Ovary (tissue), 9 donors: Measurements from ENCODE around the gene OGN. TPM values are rescaled to one million over a fixed set of nuclear protein-coding genes. Genes with fewer than 3 reads are reported as not detected.
"Not testable (repeated sequence)": the region's sequence is repeated elsewhere in the genome, so short reads cannot be mapped to it uniquely, and the experiment has no call there.

Source experiments
- DNase-seq, 5 donors: peaks; one replicate each; pipeline ENCODE4 v3.0.0-alpha.2; 2019 to 2020
- H3K27ac ChIP-seq, 2 donors: fragments of 200-600 bp; one replicate each; pipeline versions ENCODE4 v1.5.1 to v1.8.0; 2019 to 2022
- H3K27me3 ChIP-seq: fragments of 200-600 bp; one replicate; pipeline ENCODE4 v1.8.0; 2022
- H3K36me3 ChIP-seq: fragments of 200-600 bp; sonication (generic); one replicate; pipeline ENCODE4 v1.5.1; 2019
- H3K4me1 ChIP-seq: one replicate; pipeline ENCODE4 v1.8.1; 2013; ENCODE audit warnings: mild to moderate bottlenecking, moderate library complexity; ENCODE audit not compliant: insufficient read depth
- H3K4me3 ChIP-seq: fragments of 200-600 bp; sonication (generic); one replicate; pipeline ENCODE4 v1.5.1; 2017
- H3K9me3 ChIP-seq, 2 donors: fragments of 200-600 bp in 1 of 2; sonication (generic) in 1 of 2; one replicate each; pipeline versions ENCODE4 v1.5.1 to v1.8.1; 2013 to 2019; ENCODE audit warnings: mild to moderate bottlenecking in 1 of 2, moderate library complexity in 1 of 2
- EP300 ChIP-seq: sonication (generic); formaldehyde crosslinking; IDR thresholded peaks from one replicate; pipeline ENCODE4 v1.6.1; 2017; ENCODE audit warnings: antibody characterized with exemption
- POLR2A ChIP-seq: fragments of 450-650 bp; IDR thresholded peaks from one replicate; pipeline ENCODE4 v1.6.1; 2017; ENCODE audit warnings: antibody characterized with exemption, mild to moderate bottlenecking, moderate library complexity
- WGBS, 3 donors: extraction: QIAGEN DNeasy Blood & Tissue Kit in 1 of 3; methylation state at CpG; one replicate each; pipeline versions ENCODE4 v1.1.5 to v1.1.7; 2013 to 2017; 5-methylcytosine and 5-hydroxymethylcytosine counted together
- intact Hi-C, 4 donors: fragments of 100-400 bp; cut with DNase I; formaldehyde crosslinking; loops; one replicate each; pipeline versions ENCODE4 v1.11.0 to v1.15.1; 2022 to 2023
- polyA plus RNA-seq, 2 donors: library from polyadenylated mRNA; stranded (reverse); fragments of 200-250 nt in 1 of 2; fragments of 350-450 nt in 1 of 2; fragmentation: Illumina TruSeq in 1 of 2; extraction: RNeasy Lipid Tissue Mini Kit (QIAGEN cat#74804) in 1 of 2; gene quantifications; one replicate each; pipeline ENCODE4 v1.2.3, GENCODE V29; 2013 to 2014
- total RNA-seq, 7 donors: library from RNA; depleted of rRNA in 2 of 7; stranded (reverse); fragments of >200 nt in 2 of 7; fragmentation: NEBNext Ultra II Directional in 3 of 7; extraction: Animal tissue kit (Norgen Biotek cat#: 25700) in 3 of 7; gene quantifications; one replicate each; pipeline versions ENCODE4 v1.1.0 to v1.2.4, GENCODE V29; 2016 to 2023
- TF ChIP-seq, protein P1 (sequence below), 3 donors: fragments of 450-650 bp in 2 of 3; fragments of 200-600 bp in 1 of 3; IDR thresholded peaks; one replicate each; pipeline versions ENCODE4 v1.5.1 to v1.8.0; 2016 to 2022; ENCODE audit warnings: antibody characterized with exemption in 3 of 3, mild to moderate bottlenecking in 1 of 3
- donor health status: DM: no; HTN: no; CAD: no; lungs with moderate emphysema.
- donor health status: DM: no; HTN: no; CAD: no.
- donor health status: Bipolar disorder and iron deficiency.
- donor health status: DM: yes; HTN: yes; CAD: no.
- donor health status: DM: no; HTN: no; CAD: no.
- donor health status: DM: yes; HTN: yes; CAD: no.

Gene OGN
- total and polyA plus RNA-seq, 9 donors = 19.3 to 217 (median 63.2) TPM

DNA sequence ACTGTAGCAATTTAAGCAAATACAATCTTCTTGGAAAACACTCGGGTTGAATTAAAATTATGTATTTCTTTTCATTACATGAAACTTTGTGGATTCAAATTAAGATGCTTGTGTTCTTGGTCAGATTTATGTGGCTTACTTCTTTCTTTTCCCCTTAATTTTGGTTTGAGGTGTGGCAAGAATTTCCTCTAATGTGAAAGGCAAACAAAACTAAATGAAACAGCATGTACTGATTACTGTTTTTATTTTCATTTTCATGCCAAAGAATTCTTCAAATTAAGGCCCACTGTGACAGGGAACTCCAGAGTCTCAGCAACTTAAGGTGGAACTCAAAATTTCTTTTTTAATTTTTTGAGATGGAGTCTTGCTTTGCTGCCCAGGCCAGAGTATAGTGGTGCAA is 20.0 kb upstream of the OGN start, which contains the start of gene OMD:
OMD (minus strand) TSS at position 132 of the 400 bp plus-strand sequence. CDS start 6,913 bp downstream, outside the sequence.
- no peaks in the 10 kb centered on the region for H3K27me3 ChIP-seq
- intact Hi-C loops = no loop called here
- TF ChIP-seq POLR2A (no peak), EP300 (no peak)
- TF ChIP-seq, protein P1, sequence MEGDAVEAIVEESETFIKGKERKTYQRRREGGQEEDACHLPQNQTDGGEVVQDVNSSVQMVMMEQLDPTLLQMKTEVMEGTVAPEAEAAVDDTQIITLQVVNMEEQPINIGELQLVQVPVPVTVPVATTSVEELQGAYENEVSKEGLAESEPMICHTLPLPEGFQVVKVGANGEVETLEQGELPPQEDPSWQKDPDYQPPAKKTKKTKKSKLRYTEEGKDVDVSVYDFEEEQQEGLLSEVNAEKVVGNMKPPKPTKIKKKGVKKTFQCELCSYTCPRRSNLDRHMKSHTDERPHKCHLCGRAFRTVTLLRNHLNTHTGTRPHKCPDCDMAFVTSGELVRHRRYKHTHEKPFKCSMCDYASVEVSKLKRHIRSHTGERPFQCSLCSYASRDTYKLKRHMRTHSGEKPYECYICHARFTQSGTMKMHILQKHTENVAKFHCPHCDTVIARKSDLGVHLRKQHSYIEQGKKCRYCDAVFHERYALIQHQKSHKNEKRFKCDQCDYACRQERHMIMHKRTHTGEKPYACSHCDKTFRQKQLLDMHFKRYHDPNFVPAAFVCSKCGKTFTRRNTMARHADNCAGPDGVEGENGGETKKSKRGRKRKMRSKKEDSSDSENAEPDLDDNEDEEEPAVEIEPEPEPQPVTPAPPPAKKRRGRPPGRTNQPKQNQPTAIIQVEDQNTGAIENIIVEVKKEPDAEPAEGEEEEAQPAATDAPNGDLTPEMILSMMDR (IDR thresholded peaks at IDR 0.05) = no peak
- H3K4me1 ChIP-seq = peaks cover 8% of the 10 kb centered on the region
- H3K9me3 ChIP-seq = no peaks in the 10 kb centered on the region
- no peaks in the 10 kb centered on the region for H3K36me3 ChIP-seq
- peak within 1 kb of the TSS; percentile 18 to 60 for H3K27ac ChIP-seq
- peak within 1 kb of the TSS; percentile 13 for H3K4me3 ChIP-seq
- WGBS, 3 donors = 5 to 11% (median 9%) methylated on average over 1 of the region's 1 CpG
- DNase-seq = no peak

- H3K36me3 ChIP-seq = no peaks in the 10 kb centered on the region
- H3K27ac ChIP-seq = no peak overlapping the region
- TF ChIP-seq, protein P1 (IDR thresholded peaks at IDR 0.05) = no peak
- TF ChIP-seq EP300 (no peak), POLR2A (no peak)
- H3K4me1 ChIP-seq = peaks cover 8% of the 10 kb centered on the region
- intact Hi-C loops = no loop called here
- no peak for DNase-seq
- no peaks in the 10 kb centered on the region for H3K27me3 ChIP-seq
- WGBS, 3 donors = 24 to 39% (median 35%) methylated on average over 2 of the region's 2 CpGs
- H3K4me3 ChIP-seq = peak overlapping the region; percentile 13
- H3K9me3 ChIP-seq = no peaks in the 10 kb centered on the region
These were observed 19.2 kb upstream of the OGN start for GRCh38 chr9:92423612-92424011.

DNA sequence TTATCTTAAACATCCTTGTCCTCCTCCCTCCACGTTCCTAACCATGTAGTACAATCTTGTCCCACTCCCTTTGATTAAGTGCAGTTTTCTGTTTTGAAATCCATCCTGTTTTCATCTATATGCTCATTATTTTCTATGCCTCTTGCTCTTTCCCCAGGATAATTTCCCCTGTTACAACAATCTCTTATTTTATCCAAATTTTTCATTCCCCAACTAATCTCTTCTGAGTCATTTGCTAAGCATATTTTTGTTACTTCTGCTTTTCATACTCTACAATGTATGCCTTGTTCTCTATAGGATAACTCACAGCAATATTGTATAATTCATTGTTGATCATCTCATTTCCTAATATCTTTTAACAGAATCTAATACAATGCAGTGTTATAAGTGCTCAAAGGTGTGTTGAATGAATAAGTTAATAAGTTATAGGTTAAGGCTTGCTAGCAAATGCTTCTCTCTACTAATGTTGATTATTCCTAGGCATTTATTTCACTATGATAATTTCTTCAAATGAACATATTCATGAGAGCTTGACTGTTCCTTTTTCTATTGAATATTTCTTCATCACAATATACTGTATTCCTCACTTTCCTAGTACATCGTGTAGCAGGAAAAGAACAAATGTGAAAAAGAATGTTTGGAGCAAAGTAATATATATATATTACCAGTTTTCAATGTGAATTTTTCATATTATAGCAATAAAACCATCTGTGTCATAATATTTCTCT is 18.4 kb upstream of the OGN start:
- no peak for DNase-seq
- Histone ChIP-seq H3K27me3 (no peaks in the 10 kb centered on the region), H3K36me3 (no peaks in the 10 kb centered on the region), H3K4me3 (peak overlapping the region; percentile 13), H3K9me3 (no peaks in the 10 kb centered on the region), H3K27ac (no peak overlapping the region), H3K4me1 (peaks cover 8% of the 10 kb centered on the region)
- intact Hi-C loops = no loop called here
- WGBS, 3 donors = 16 to 30% (median 29%) methylated on average over 2 of the region's 2 CpGs
- TF ChIP-seq POLR2A (no peak), EP300 (no peak)
- TF ChIP-seq, protein P1 (IDR thresholded peaks at IDR 0.05) = no peak

GRCh38 chr9:92414566-92414965 is 10.2 kb upstream of the OGN start:
- Histone ChIP-seq H3K27ac (no peak overlapping the region), H3K27me3 (no peaks in the 10 kb centered on the region), H3K4me1 (peaks cover 7% of the 10 kb centered on the region), H3K4me3 (no peak overlapping the region), H3K9me3 (no peaks in the 10 kb centered on the region), H3K36me3 (no peaks in the 10 kb centered on the region)
- WGBS, 3 donors = 71 to 79% (median 71%) methylated on average over 1 of the region's 1 CpG
- no peak for TF ChIP-seq EP300
- TF ChIP-seq POLR2A = no peak
- TF ChIP-seq, protein P1 (IDR thresholded peaks at IDR 0.05) = no peak
- no peak for DNase-seq
- intact Hi-C loops = no loop called here

- DNase-seq, H3K9me3 ChIP-seq, H3K36me3 ChIP-seq, H3K4me1 ChIP-seq, H3K27me3 ChIP-seq, H3K4me3 ChIP-seq, intact Hi-C loops, H3K27ac ChIP-seq: not testable (repeated sequence)
- WGBS, 3 donors = 61 to 68% (median 66%) methylated on average over 4 of the region's 4 CpGs
These were observed 6.8 kb upstream of the OGN start for GRCh38 chr9:92411157-92411556.
